Activated T-cell treated with anti-CD3 and anti-CD28 coated beads for 24 hours (primary cell): ENCODE measurements around the gene PPIP5K2.
"Not testable (repeated sequence)": the region's sequence is repeated elsewhere in the genome, so short reads cannot be mapped to it uniquely, and the experiment has no call there.

Experiments used
- DNase-seq: peaks from one replicate; pipeline ENCODE4 v3.0.0-alpha.2; 2020; ENCODE audit warnings: low read depth

The PPIP5K2 gene

GRCh38 chr5:103119765-103120606, at the start of gene PPIP5K2, which contains the start of gene GIN1:
Gene PPIP5K2 (plus strand): TSS chr5:103120301. CDS start chr5:103129590, 9,289 bp downstream.
Gene GIN1 (minus strand): TSS chr5:103120138. CDS start chr5:103108707, 11,431 bp downstream.
- peak; percentile 97 for DNase-seq

- not testable (repeated sequence) for DNase-seq
These were observed 46.6 kb upstream of the PPIP5K2 start for GRCh38 chr5:103073500-103073899.

DNA sequence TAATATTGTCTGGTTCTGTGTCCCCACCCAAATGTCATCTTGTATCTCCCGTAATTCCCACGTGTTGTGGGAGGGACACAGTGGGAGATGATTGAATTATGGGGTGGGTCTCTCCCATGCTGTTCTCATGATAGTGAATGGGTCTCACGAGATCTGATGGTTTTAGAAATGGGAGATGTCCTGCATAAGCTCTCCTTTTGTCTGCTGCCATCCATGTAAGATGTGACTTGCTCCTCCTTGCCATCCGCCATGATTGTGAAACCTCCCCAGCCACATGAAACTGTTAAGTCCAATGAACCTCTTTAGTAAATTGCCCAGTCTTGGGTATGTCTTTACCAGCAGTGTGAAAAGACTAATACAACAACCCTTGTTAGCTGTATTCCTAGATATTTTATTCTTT, 44.7 kb upstream of the PPIP5K2 start:
- no peak for DNase-seq

DNA sequence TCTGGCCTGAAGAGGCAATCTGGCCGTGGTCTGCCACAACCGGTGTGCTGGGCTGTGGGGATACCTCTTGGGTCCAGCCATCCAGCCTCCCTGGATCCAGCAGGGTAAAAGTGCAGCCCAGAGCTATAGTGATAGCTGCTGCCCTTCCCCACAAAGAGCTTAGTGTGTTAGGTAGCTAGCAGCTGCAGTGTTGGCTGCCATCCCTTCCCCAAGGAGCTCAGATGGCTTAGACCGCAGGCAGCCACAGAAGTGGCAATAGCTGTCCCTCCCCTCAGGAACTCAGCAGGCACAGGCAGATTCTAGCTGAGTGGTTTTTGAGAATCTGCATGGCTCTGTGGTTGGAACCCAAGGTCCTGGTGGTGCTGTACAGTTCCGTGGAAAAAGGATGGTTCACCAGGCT, 40.3 kb upstream of the PPIP5K2 start:
- no peak for DNase-seq

- DNase-seq: no peak
These were observed 33.6 kb upstream of the PPIP5K2 start for GRCh38 chr5:103086547-103086946.

GRCh38 chr5:103089272-103089671, 30.8 kb upstream of the PPIP5K2 start:
- no peak for DNase-seq

DNA sequence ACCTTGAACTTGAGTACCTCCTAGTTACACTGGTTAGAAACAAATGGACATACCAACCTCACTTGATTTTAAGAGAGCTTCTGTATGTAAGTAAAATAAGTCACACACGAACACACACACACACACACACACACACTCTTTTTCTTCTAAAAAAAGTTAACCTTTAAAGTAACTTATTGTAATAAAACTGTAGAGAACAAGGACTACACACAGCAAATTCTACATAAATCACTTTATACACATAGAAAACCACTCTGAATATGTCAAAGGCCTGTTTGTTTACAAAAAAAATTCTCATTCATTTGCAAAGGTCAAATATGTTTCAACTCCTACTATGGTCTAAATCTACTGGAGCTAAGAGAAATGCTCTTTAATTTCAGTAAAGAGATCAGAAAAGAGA, 29.3 kb upstream of the PPIP5K2 start:
- no peak for DNase-seq

DNA sequence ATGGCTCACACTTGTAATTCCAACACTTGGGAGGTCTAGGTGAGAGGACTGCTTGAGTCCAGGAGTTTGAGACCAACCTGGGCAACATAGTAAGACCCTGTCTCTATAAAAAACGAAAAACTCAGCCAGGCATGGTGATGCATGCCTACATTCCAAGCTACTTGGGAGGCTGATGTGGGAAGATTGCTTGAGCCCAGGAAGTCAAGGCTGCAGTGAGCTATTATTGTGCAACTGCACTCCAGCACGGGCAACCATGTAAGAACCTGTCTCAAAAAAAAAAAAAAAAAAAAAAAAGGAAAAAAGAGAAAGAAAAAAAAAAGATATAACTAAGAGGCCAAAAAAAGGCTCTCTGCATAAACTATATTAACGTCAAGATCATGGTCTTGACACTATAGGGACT, 27.4 kb upstream of the PPIP5K2 start:
- DNase-seq: no peak

- DNase-seq: no peak
These were observed 26.4 kb upstream of the PPIP5K2 start for GRCh38 chr5:103093727-103094126.

- DNase-seq: no peak
These were observed 25.4 kb upstream of the PPIP5K2 start for GRCh38 chr5:103094737-103095136.

DNA sequence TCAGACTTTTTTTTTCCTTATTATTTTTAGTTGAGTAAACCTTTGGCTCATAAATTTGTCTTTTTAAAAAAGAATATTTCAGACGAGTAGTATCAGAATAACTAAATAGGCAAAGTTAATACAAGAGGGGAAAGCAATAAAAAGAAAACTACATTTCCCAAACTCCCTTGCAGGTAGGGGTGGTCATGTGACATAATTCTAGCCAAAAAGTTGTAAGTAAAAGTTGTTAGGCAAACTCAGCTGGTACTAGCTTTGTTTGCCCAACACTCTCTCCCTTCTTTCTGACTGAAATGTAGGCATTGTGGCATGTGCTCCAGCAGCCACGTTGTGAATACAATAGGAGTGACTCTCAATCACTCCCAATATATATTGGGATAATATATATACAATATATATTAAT, 21.1 kb upstream of the PPIP5K2 start:
- no peak for DNase-seq

GRCh38 chr5:103101079-103101750, 18.9 kb upstream of the PPIP5K2 start:
- DNase-seq: no peak

GRCh38 chr5:103102234-103102633, 17.9 kb upstream of the PPIP5K2 start:
- DNase-seq: no peak

DNA sequence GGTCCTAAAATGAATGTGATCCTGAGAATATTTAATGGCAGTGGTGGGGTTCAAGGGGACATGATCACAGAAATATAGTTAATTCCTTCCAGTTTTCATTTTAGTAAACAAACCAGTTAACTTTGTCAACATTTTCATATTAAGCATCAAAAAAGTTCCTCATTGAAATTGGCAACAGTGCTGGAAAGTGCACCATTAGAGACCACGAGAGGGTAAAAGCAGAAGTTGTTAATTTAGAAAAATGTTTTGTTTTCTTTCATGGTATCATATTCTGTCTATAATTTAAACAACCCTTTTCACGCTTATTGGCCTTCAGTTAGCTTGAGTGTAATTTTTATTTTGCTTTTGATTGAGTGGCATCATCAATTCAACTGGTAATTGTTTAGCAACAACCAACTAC, 12.0 kb upstream of the PPIP5K2 start:
- no peak for DNase-seq

DNA sequence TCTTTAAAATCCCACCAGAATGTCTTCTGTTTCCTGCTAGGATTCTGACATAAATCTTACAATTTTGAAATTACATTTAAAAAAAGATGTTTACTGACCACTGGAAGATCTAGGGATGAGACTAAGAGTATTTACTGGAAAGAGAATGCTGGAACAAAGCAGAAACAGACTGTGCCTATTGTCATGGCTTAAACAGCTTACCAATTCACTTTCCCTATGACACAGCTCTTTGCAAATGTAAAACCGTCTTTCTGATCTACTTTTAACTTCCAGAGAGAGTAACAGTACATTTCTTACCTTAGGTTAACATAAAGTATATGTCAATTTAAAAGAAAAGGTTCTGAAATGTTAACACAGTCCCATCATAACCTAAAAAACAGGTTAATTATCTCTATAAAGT, 10.8 kb upstream of the PPIP5K2 start:
- DNase-seq: no peak

GRCh38 chr5:103110403-103110802, 9.7 kb upstream of the PPIP5K2 start:
- DNase-seq: no peak

GRCh38 chr5:103111468-103111867, 8.6 kb upstream of the PPIP5K2 start:
- DNase-seq: no peak

GRCh38 chr5:103112910-103113309, 7.2 kb upstream of the PPIP5K2 start:
- DNase-seq: no peak

GRCh38 chr5:103114440-103114839, 5.7 kb upstream of the PPIP5K2 start:
- no peak for DNase-seq

DNA sequence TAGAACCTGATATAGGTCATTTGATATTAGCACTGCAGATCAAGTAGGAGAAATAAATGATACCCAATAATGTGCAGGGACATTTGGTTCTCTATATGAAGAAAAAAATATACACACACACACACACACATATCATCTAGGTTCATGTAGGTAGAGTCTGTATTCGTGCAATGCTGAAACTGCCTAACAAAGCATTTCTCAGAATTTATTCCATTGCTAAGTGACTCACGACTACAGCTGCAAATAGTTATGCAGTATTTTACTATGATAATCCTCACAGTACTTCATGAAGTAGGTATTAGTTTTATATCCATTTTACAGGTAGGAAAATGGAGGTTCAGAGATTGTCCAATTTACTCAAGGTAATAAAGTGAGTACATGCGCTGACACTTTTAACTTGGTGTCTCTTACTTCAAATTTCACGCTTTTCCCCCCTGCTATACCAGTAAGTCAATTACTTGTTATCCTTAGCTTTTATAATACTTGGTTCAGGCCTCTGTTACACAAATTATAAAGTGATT, 2.6 kb upstream of the PPIP5K2 start:
- DNase-seq: no peak

DNA sequence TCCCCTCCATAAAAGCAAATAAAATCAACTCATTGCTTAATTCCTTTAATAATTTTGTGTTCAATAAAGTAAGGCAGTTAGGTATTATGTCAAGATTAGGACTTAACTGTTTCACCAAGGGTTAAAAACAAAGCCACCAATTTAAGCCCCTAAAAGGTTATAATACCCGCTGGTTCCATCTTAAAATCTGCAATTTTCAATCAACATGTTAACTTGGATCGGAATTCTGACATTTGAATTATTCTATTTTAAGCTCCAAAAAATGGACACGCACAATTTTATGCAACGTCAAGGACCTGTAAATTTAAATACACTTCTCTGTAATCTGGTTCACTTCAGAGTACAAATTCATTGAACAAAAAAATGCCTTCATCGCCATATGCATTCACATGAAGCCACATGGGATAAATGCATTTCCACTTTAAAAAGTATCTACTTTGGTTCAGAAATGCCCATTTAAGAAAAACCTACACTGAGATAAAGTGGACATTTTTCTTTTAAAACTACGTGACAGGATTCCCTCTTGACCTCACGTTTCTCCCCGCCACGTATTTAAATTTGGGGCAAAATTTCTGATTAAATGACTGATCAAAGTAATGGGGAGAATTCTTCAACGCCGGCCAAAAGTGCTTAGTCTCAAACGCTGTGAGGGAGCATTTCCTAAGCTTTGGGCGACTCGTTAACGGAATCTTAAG, 884 bp upstream of the PPIP5K2 start:
- DNase-seq: no peak

DNA sequence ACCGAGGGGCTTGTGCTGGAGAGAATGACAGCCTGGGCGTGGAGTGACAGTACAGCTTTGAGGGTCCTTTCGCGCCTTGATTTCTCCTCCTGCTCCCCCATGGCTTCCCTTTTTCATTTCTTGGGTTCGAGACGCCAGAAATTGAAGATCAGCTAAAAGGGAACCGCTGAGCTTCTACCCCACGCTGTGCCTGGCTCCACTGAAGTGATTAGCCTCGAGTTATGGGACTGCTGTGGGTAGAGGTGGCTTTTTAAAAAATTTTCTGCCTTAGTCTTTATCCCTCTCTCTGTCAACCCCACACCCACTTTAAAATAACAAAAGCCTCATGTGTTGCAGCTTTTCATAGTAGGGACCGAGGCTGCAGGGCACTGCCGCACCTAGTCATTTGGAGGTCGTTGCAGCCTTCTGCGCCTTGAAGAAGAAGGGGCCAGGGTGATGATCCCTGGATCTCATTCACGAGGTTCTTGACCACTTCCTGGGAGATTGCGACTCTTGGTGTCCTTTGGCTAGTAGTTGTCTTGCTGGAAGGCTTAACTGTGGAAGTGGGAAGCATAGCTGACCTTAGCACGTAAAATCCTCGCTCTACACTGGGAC, 603 bp downstream of the PPIP5K2 start:
- no peak for DNase-seq
